SK-N-SH treated with all-trans-retinoic acid at 6 μM for 48 hours (cell line): Measurements from ENCODE around the gene STRAP.

Source experiments
- CREB5 ChIP-seq: fragments of 250-450 bp; sonication (Bioruptor Pico); IDR thresholded peaks from 2 replicates; pipeline ENCODE4 v1.5.1; 2020; ENCODE audit warnings: low read depth, mild to moderate bottlenecking, moderate library complexity
- CSRNP3 ChIP-seq: fragments of 250-450 bp; sonication (Bioruptor Pico); IDR thresholded peaks from 2 replicates; pipeline ENCODE4 v1.5.1; 2021; ENCODE audit warnings: mild to moderate bottlenecking, moderate library complexity
- PATZ1 ChIP-seq: fragments of 250-450 bp; sonication (Bioruptor Pico); IDR thresholded peaks from 2 replicates; pipeline ENCODE4 v1.8.0; 2020; ENCODE audit warnings: mild to moderate bottlenecking, moderate library complexity, borderline replicate concordance
- POU6F1 ChIP-seq: fragments of 250-450 bp; sonication (Bioruptor Pico); IDR thresholded peaks from 2 replicates; pipeline ENCODE4 v1.8.0; 2021; ENCODE audit warnings: low read depth, mild to moderate bottlenecking, moderate library complexity, borderline replicate concordance
- RARB ChIP-seq: fragments of 250-450 bp; sonication (Bioruptor Pico); IDR thresholded peaks from 2 replicates; pipeline ENCODE4 v1.8.0; 2021; ENCODE audit warnings: mild to moderate bottlenecking, moderate library complexity
- SNAI2 ChIP-seq: fragments of 250-450 bp; sonication (Bioruptor Pico); IDR thresholded peaks from 2 replicates; pipeline ENCODE4 v1.5.0; 2020; ENCODE audit warnings: mild to moderate bottlenecking, moderate library complexity
- TCF4 ChIP-seq: fragments of 250-450 bp; sonication (Bioruptor Pico); IDR thresholded peaks from 2 replicates; pipeline ENCODE4 v1.8.0; 2021; ENCODE audit warnings: mild to moderate bottlenecking, moderate library complexity, borderline replicate concordance
- TSHZ2 ChIP-seq: fragments of 250-450 bp; sonication (Bioruptor Pico); IDR thresholded peaks from 2 replicates; pipeline ENCODE4 v1.5.0; 2020; ENCODE audit warnings: mild to moderate bottlenecking, moderate library complexity
- ZC3H10 ChIP-seq: fragments of 250-450 bp; sonication (Bioruptor Pico); IDR thresholded peaks from 2 replicates; pipeline ENCODE4 v1.5.1; 2021; ENCODE audit warnings: mild to moderate bottlenecking, moderate library complexity
- ZFP3 ChIP-seq: fragments of 250-450 bp; sonication (Bioruptor Pico); IDR thresholded peaks from 2 replicates; pipeline ENCODE4 v1.5.0; 2020; ENCODE audit warnings: mild to moderate bottlenecking, moderate library complexity
- ZNF8 ChIP-seq: fragments of 450-650 bp; formaldehyde crosslinking; IDR thresholded peaks from 2 replicates; pipeline ENCODE4 v1.5.0; 2020; ENCODE audit warnings: mild to moderate bottlenecking, moderate library complexity

DNA sequence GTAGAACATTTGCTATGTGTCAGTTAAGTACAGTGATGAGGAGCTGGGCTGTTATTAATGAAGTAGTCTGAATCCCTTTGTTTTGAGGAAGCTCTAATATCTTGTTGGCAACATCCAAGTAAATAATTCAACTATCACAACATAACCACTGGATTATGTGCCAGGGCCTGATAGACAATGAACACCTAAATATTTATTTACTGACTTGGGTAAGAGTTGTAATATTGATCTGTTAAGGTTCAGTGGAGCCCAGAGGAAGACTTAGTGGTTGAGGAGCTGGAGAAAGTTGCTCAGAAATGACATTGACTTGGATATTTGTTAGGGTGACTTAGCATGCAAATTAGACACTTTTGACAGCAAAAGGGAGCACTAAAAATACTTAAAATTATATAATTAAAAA lies 55.7 kb downstream of the STRAP start:
- no peak for TF ChIP-seq ZFP3 (CRISPR knock-in tag)
- TF ChIP-seq RARB (CRISPR knock-in tag): no peak
- TF ChIP-seq PATZ1 (CRISPR knock-in tag): no peak
- no peak for TF ChIP-seq POU6F1 (CRISPR knock-in tag)
- TF ChIP-seq CSRNP3 (CRISPR knock-in tag): no peak
- no peak for TF ChIP-seq TCF4 (CRISPR knock-in tag)
- no peak for TF ChIP-seq TSHZ2 (CRISPR knock-in tag)
- TF ChIP-seq CREB5 (CRISPR knock-in tag): no peak
- TF ChIP-seq SNAI2 (CRISPR knock-in tag): no peak
- no peak for TF ChIP-seq ZNF8
- TF ChIP-seq ZC3H10 (CRISPR knock-in tag): no peak
